HG02588 (cell line): ENCODE results near the gene UXS1.

Experiments used
- ATAC-seq: cut with Tn5 transposase; IDR thresholded peaks from one replicate; pipeline ENCODE4 v1.9.1; 2021; ENCODE audit warnings: mild to moderate bottlenecking, moderate library complexity; ENCODE audit not compliant: unreplicated experiment

UXS1 gene

DNA sequence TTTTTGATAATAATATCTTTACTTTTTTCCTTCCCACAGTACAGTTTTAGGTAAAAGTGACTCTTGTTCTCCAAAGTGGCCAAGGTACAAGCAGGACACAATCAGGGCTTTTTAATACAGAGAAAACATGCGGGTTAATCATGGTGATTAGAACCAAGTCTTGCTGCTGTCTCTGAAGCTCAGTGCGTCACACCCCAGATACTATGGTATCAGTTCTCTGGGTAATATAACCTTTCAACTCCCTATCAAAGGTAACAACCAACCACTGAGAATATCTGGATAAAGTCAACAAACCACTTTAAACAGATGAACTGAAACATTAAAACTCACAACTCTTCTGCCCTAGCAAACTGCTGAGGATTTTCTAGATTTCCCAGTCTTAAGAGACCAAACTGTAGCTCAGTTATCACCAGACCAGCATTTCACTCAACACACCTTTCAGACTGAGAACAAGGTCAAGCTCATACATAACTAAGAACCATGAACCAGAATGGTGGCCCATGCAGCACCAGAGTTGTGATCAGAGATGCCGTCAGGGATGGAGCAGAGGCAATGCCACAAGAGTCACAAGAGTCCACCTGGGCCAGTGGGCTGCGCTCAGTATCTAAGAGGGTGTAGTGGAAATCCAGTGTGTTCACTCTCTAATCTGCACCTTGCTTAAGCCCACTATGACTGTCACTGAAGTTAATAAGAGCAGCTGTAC, 103.0 kb downstream of the UXS1 start:
- ATAC-seq: no peak

DNA sequence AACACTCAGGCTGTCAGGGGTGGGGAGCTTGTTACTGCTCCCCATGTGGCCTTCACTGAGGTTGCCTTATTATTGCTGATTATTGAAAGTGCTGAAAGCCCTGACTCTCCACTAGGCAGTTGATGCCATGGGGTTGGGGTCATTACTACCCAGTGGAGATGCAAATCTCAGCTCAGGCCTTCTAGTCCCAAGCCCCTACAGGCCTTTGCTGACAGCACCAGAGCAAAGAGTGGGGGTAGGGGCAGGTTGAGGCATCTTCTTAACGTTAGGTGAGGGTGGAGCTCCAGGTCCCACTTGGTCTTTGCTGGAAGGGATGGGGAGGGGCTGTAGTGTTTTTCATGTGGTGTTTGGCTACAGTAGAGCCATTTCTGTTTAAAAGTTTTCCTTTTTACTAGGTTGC, 104.5 kb downstream of the UXS1 start:
- ATAC-seq: no peak

DNA sequence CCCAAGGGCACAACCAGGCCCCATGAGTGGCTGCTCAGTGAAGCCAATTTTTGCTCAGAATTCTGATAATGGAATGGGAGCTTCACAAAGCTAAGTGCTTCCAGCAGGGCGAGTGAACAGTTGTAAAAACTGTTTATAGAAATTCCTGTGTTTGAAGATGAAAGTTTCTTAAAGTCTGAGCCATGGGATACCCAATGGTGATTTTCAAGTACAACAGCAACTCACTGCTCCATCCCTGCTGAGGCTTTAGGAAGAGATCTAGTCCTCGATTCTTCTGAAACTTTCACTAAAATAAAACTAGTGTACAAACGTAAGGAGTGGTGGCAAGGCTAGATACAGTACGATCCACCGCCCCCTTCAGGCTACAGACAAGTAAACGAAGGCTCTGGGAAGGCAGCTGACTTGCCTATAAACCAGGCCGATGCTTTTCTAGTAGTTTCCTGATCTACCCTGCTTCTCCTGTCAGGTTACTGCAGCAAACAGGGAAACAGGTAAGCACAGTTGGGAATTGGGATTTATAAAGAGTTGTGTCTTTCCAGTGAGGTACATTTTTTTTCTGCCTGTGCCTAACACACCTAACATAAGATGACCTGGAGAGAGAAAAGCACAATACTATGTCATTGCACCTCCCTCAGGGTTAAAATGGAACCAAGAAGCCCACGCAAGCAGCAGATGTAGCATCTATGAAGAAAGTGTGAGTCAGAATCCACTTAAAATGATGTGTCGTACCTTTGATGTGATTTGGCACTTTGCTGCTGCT, 108.7 kb downstream of the UXS1 start:
- no peak for ATAC-seq

DNA sequence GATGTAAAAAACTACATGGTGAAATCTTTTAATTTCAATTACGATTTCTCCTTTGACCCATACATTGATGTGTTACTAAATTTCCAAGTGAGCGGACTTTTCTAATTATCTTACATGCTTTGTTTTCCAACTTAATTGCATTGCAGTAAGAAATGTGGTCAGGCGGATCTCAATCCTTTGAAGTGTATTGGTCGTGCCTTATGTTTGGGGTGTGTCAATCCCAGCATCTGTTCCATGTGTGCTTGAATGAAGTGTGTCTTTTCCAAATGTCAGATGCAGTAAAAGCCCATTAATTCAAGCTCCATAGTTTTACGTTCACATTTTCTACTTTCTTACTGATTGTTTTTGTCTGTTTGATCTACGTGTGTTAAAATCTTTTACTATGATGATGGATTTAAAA, 113.1 kb downstream of the UXS1 start:
- no peak for ATAC-seq

DNA sequence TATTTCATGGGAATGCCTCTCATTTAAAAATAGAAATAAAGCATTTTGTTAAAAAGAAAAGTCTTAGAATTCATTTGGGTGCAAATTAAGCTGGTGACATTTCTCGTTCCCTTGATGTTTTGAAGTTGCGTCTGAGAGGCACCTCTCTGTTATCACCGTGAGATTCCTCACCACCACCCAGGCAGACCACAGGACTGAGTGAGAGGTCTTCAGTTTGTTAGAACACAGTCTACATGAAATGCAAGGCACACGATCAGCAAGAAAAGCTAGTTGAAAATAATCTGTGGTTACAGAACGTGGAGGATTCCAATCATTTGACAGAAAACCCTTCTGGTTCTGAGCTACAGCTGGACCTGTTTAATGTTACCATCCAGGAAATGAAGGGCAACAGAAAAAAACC, 116.0 kb downstream of the UXS1 start:
- no peak for ATAC-seq

DNA sequence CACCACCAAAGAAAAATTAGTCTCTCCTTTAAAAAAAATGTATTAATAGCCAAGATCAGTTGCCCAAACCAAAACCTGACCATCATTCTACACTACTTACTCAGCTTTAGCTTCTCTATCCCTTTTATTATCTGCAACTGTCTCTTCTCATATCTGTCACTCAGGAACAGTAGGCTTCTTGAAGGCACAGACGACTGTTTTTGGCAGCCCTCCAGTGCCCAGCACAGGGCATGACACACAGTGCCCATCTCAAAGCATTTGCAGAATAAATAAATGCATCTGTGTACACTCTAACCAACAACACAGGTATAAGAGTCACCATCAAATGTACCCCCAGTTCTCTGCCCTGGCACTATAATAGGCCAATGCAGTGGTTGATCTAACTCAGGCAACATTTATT, 117.2 kb downstream of the UXS1 start:
- no peak for ATAC-seq

DNA sequence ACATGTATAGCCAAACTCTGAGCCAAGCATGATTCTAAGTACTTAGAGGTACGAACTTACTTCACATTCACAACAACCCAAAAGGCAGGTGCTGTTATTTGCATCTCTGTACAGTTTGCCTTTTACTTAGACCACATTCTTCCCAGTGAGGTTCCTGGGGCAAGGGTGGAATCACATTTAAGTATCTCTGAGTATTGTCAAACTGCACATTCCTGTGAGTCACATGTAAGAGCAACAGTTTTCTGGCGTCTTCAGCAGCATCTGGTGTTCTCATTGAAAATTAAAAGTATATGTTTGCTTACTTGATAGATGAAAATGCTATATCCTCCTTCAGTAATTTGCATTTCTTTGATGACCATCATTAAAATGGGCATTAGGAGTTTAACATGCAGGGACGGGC, 119.1 kb downstream of the UXS1 start:
- ATAC-seq: no peak

DNA sequence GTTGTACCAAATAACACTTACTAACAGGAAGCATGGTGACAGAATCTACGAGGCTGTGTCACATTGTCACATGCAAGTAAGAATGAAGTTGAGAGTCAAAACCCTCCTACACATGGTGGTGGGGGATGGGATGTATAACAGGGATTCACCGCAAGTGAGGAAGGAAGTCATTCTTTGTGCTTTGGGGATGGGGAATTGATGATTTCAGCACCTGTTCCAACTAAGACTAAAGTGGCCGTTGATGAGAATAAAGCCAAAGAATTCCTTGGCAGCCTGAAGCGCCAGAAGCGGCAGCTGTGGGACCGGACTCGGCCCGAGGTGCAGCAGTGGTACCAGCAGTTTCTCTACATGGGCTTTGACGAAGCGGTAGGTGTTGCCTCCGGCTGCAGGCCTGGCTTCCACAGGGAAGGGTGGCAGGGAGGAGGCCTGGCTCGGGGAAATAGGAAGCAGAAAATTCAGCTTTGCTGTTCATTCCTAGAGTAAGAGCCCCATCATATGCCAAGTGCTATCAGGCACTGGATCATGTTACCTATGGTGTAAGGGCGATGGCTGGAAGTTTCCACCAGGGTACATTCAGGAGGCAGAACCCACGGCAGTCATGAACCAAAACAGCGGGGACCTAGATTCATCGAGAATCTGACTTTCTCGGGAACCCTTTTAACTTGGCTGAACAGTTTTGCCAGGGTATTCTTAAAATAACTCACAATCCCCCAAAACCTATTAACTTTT, 120.3 kb downstream of the UXS1 start:
- no peak for ATAC-seq

DNA sequence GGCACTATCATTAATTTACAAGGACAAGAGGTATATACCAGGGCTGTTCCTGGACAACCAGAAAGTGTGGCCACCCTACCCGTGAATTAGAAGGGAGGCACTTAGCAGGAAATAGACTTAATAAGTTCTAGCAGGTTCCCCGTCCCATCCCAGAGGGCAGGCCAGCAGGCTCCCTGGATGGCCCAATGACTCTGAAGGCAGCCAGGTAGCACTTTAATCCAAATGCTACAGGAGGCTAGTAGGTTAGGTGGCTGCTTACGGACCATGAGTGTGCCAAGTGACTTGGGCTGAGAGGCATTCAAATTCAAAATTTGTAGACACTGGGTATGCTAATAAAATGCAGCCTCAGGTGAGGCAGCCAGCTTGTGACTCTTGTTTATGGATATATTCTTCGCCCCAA, 123.9 kb downstream of the UXS1 start:
- ATAC-seq: no peak

DNA sequence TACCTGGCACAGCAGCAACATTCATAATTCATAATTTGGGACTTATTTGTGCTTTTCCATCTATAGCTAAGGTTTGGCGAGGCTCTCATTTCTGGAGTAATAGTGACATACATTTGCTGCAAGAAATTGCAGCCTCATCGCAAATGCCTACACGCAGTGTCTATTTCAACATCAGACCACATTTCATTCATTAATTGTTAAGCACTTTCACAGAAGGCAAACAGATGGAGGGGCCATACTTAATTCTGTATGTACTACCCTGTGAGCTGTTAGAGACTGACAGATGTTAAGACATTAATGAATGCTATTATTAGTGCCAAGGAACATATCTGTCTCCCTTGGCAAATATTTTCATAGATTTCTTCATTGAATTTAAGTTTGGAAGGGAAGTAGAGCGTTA, 125.7 kb downstream of the UXS1 start:
- ATAC-seq: no peak

DNA sequence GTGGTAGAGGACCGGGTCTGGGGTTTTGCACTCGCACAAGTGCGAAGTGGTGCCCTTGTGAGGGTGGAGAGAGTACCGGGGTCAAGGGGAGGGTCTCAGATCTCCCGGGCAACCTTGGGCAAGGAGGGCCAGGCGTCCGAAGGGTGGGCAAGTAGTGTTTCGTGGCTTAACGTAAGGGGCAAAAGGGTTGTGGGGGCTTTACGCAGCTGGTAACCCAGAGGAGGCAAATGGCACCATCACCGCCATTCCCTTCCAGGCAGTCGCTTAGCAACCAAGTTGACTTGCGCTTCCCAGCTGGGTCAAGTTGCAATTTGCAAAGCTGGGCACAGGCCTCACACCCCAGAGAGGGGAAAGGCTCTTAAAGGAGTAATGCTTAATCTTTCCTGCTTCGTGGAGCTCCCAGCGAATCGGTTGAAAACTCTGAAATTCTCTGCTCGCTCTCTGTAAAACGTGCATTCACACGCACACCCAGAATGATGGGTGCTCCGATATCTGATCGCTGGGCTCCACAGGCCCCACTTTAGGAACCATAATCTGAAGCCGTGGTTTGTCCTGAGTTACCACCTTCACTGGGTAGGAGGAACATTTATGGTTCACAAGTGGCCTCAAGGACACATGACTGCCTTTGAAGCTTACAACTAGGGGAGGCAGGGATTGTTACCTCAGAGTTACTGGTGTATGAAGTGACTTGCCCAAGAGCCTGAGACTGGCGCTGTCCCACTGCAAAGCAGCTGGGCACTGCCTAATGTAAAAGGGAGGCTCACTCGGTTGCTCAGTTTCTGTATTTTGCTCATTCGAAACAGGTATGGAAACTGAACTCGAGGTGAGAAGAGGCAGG, 127.9 kb downstream of the UXS1 start:
- no peak for ATAC-seq

DNA sequence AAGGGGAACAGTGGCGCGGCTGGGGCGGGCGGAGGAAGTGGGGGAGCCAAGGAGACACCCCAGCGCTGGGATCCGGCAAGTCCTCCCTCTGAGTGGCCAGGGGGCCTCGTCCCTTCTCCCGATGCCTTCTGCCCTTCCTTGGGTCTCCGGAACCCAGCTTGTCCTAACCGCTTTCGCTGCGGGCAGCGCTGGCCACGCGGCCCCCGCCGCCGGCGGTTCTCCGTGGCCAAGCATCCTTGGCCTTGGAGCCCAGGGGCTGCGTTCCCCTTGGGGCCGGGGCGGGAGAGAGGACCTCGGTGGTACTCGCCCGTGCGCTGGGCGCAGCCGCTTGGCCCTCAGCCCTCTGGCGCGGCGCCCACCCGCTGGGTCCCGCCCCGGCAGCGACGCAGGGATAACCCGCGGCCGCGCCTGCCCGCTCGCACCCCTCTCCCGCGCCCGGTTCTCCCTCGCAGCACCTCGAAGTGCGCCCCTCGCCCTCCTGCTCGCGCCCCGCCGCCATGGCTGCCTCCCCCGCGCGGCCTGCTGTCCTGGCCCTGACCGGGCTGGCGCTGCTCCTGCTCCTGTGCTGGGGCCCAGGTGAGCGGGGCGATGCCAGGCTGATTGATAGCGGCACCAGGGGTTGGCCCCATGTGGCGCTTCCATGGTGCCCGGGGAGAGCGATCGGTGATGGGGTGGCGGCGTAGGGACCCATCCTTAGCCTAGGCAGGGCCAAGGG, 128.7 kb downstream of the UXS1 start:
- ATAC-seq: no peak

DNA sequence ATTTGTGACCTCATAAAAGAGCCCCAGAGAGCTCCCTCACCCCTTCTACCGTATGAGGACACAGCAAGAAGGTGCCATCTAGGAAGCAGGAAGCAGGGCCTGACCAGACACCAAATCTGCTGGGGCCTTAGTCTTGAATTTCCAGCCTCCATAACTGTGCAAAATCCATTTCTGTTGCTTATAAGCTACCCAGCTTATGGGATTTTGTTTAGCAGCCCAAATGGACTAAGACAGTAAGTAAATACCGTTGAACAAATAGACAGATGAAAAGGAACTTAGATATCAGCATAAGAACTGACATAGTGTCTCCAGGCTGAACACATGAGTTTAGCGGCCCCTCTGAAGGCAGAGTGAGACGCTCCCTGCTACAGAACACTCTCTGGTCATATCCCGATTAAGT, 130.9 kb downstream of the UXS1 start:
- no peak for ATAC-seq

DNA sequence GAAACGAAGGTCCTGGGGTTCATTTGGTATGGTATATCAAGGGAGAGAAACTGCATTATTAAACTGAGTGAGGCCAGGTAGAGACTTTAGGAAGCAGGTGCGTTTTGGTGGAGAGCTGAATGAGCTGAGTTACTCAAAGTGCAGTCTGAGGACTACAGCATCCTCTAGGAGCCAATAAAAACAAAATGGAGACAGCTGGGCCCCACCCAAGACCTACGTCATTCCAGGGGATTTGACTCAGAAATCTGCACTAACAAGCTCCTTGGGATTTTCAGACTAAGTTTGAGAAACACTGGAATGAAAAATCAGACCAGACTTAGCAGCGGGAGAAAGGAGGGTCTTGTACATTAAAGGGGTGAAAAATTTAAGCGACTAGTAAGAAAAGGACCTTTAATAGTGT, 131.5 kb downstream of the UXS1 start:
- no peak for ATAC-seq

DNA sequence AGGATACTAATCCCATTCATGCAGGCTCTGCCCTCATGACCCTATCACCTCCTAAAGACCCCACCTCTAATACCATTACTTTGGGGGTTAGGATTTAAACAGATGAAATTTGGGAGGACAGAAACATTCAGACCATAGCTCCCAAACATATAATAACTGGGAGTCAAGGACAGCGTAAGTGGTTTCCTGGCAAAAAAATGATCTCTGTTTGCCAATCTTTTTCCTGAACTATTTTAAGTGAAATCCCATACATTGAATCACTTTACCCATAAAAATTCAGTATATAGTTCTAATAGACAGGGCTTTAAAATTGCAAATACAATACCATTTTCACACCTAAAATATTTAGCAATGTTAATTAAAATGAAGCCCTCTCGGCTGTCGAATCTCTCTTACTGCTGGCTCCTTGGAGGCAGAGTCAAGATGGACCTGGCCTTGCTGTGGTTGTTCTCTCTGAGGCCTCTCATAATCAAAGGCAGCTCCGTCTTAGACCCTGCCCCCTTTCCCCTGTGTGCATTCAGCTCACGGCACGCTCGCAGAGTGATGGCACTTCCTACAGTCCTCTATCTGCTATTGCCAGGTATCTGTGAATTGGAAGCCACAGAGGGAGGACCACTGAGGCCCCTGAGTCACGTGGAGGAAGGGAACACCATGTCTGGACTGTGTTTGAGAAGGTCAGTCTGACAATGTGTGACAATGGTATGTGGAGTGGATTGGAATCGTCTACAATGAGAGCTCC, 132.3 kb downstream of the UXS1 start:
- no peak for ATAC-seq

DNA sequence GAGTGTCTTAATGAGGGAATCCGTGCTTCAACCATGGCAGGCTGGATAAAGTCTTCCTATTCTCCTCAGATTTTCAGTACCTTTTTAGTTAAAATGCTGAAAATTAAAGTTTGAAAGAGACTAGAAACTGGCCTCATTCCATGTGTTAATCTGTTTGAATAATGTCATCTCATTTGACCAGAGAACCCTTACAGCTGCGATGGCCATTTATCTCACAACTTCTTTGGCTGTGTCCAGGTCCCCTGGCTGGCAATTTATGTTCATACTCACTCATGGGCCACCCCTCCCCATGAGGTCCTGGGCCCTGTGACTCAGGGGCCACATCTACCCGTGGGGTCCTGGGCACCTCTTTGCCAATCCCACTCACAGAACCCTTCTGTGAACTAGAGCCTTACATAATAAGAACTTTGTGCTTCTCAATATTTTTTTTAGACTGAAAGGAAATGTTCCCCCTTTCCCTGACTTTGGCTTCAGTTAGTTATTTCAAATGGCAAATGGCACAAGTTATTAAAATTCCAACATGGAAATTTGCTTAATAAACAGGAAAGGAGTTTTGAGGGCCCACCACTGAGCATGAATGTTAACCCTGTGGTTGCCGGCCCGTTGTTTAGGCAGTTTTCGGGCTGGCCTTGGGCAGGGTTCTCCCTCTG, 134.6 kb downstream of the UXS1 start:
- no peak for ATAC-seq

DNA sequence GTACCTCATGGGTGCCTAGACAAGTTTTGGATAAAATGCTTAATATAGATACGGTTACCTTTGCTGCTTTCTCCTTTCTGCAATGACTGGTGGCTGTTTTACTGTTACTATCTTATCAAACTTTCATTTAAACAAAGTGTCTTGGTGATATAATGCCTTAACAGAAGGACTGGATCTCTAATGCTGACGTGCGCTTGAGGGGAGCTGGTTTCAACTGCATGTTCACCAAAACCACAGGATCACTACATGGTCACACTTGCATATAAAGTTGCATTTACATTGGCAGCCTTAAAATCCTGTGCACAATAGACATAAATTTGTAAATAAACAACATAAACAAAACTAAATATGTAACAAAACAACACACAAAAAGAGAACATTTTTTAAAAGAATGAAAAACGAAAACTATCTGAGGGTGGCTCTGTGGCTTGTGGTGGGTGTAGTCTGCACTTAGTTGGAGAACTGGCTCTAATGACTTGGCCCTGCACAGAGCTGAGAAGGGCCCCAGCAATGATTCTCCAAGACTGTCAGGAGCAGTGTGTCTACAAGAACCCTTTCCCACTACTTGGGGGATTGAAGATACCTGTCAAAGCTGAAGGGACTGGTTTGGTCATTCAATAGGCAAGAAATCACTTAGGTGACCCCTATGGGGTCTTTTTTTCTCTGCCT, 135.5 kb downstream of the UXS1 start:
- ATAC-seq: no peak

DNA sequence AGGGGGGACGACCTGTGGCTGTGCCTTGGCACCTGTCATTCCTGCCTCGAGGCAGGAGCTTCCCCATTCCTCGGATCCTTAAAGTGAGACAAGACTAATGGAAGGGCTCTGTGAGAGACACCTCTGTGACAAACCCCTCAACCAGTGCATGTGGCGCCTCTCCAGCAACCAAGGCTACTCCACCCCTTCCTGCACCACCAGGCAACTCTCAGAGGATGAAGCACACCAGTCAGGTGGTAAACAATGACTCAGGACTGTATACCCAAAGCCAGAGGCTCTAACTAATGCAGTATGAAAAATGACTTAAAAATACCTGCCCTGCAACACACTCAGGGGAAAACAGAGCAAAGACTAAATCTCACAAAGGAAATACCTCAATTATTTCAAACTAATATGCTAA, 136.9 kb downstream of the UXS1 start:
- ATAC-seq: no peak
